ENCODE results near the gene MAP3K4.

The MAP3K4 gene

GRCh38 chr6:161001421-161001820 is 9.9 kb downstream of the MAP3K4 start:
- DNase-seq = peak in 2 of 3 experiments; percentile 50 to 83

- DNase-seq = no peak
These were observed 11.8 kb downstream of the MAP3K4 start for GRCh38 chr6:161003336-161003735.

GRCh38 chr6:161008245-161008644 is 16.7 kb downstream of the MAP3K4 start:
- DNase-seq = no peak

GRCh38 chr6:161009991-161010390 is 18.4 kb downstream of the MAP3K4 start:
- DNase-seq = no peak

- no peak for DNase-seq
These were observed 18.8 kb downstream of the MAP3K4 start for GRCh38 chr6:161010418-161010817.

GRCh38 chr6:161011492-161012480 is 20.2 kb downstream of the MAP3K4 start:
- DNase-seq = no peak

GRCh38 chr6:161013695-161014094 is 22.1 kb downstream of the MAP3K4 start:
- DNase-seq = no peak

- no peak for DNase-seq
These were observed 26.4 kb downstream of the MAP3K4 start for GRCh38 chr6:161017766-161018564.

GRCh38 chr6:161019324-161019839 is 27.8 kb downstream of the MAP3K4 start:
- no peak for DNase-seq

- DNase-seq = no peak
These were observed 30.0 kb downstream of the MAP3K4 start for GRCh38 chr6:161021543-161021942.

GRCh38 chr6:161021998-161022743 is 30.6 kb downstream of the MAP3K4 start:
- no peak for DNase-seq

GRCh38 chr6:161023316-161023715 is 31.7 kb downstream of the MAP3K4 start:
- DNase-seq = no peak

GRCh38 chr6:161024364-161024920 is 32.9 kb downstream of the MAP3K4 start:
- DNase-seq = no peak

GRCh38 chr6:161027385-161027784 is 35.8 kb downstream of the MAP3K4 start:
- no peak for DNase-seq

GRCh38 chr6:161029195-161029809 is 37.7 kb downstream of the MAP3K4 start:
- no peak for DNase-seq

GRCh38 chr6:161031721-161032495 is 40.3 kb downstream of the MAP3K4 start:
- DNase-seq = peak in 1 of 3 experiments; percentile 19

- peak; percentile 20 to 67 (median 36) for DNase-seq
These were observed 42.1 kb downstream of the MAP3K4 start for GRCh38 chr6:161033667-161034066.

- no peak for DNase-seq
These were observed 43.8 kb downstream of the MAP3K4 start for GRCh38 chr6:161035182-161035980.

GRCh38 chr6:161035981-161036263 is 44.4 kb downstream of the MAP3K4 start:
- no peak for DNase-seq

- no peak for DNase-seq
These were observed 46.3 kb downstream of the MAP3K4 start for GRCh38 chr6:161037873-161038228.

All from NCI-H1417 (cell line).